Ishikawa (cell line): Measurements from ENCODE around the gene EXD2.

Experiments used
- CEBPB ChIP-seq: IDR thresholded peaks from 2 replicates; pipeline ENCODE4 v1.6.1; 2012
- CREB1 ChIP-seq: IDR thresholded peaks from 2 replicates; pipeline ENCODE4 v1.6.1; 2012; ENCODE audit warnings: low read depth
- EGR1 ChIP-seq: IDR thresholded peaks from 2 replicates; pipeline ENCODE4 v1.6.1; 2012
- EP300 ChIP-seq: IDR thresholded peaks from 2 replicates; pipeline ENCODE4 v1.6.1; 2012; ENCODE audit warnings: borderline replicate concordance
- FOXM1 ChIP-seq: IDR thresholded peaks from 2 replicates; pipeline ENCODE4 v1.6.1; 2012; ENCODE audit warnings: low read depth, borderline replicate concordance
- NFIC ChIP-seq: IDR thresholded peaks from 2 replicates; pipeline ENCODE4 v1.6.1; 2012
- RAD21 ChIP-seq: IDR thresholded peaks from 2 replicates; pipeline ENCODE4 v1.6.1; 2012; ENCODE audit warnings: low read depth
- REST ChIP-seq: IDR thresholded peaks from 2 replicates; pipeline ENCODE4 v1.6.1; 2012; ENCODE audit warnings: low read depth, mild to moderate bottlenecking
- TAF1 ChIP-seq: IDR thresholded peaks from 2 replicates; pipeline ENCODE4 v1.6.1; 2012; ENCODE audit warnings: low read depth, mild to moderate bottlenecking
- TCF12 ChIP-seq: IDR thresholded peaks from 2 replicates; pipeline ENCODE4 v1.6.1; 2012; ENCODE audit warnings: low read depth
- TEAD4 ChIP-seq: IDR thresholded peaks from 2 replicates; pipeline ENCODE4 v1.6.1; 2012
- USF1 ChIP-seq: IDR thresholded peaks from 2 replicates; pipeline ENCODE4 v1.6.1; 2012
- YY1 ChIP-seq: IDR thresholded peaks from 2 replicates; pipeline ENCODE4 v1.6.1; 2012; ENCODE audit warnings: low read depth
- ZBTB7A ChIP-seq: IDR thresholded peaks from 2 replicates; pipeline ENCODE4 v1.6.1; 2012; ENCODE audit warnings: low read depth
- TF ChIP-seq, protein P1 (sequence below): IDR thresholded peaks from 2 replicates; pipeline ENCODE4 v1.6.1; 2012

The EXD2 gene

GRCh38 chr14:69244946-69245345, 53.6 kb downstream of the EXD2 start:
- no peak for TF ChIP-seq RAD21
- no peak for TF ChIP-seq EP300
- no peak for TF ChIP-seq ZBTB7A
- no peak for TF ChIP-seq NFIC
- no peak for TF ChIP-seq TEAD4
- no peak for TF ChIP-seq CEBPB
- TF ChIP-seq USF1: no peak
- TF ChIP-seq CREB1: no peak
- TF ChIP-seq REST: no peak
- no peak for TF ChIP-seq YY1
- TF ChIP-seq EGR1: no peak
- no peak for TF ChIP-seq FOXM1
- TF ChIP-seq, protein P1, sequence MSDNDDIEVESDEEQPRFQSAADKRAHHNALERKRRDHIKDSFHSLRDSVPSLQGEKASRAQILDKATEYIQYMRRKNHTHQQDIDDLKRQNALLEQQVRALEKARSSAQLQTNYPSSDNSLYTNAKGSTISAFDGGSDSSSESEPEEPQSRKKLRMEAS: no peak
- TF ChIP-seq TCF12: no peak
- no peak for TF ChIP-seq TAF1

DNA sequence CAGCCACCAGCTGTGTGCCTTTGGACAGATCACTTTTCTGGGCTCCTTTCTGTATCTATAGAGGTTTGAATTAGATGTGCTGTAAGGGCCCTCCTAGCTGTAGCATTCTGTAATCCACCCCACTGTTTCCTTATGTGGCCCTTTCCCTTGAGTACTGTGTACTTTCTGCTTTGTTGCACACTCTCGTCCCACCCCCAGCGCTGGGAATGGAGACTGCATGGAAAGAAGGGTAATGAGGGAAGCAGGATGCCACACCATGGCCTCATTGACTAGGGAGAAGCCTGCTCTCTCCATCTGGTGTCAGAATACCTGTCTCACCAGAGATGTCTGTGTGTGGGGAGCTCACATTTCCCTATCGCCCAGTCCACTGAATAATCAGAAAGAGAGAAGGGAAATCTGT, 55.0 kb downstream of the EXD2 start:
- TF ChIP-seq TCF12: no peak
- TF ChIP-seq RAD21: no peak
- no peak for TF ChIP-seq EP300
- TF ChIP-seq, protein P1: no peak
- no peak for TF ChIP-seq TEAD4
- no peak for TF ChIP-seq REST

GRCh38 chr14:69247676-69248440, 56.6 kb downstream of the EXD2 start:
- TF ChIP-seq USF1 (no peak), TAF1 (no peak), CREB1 (no peak), FOXM1 (no peak), YY1 (no peak), ZBTB7A (no peak), TCF12 (no peak), EGR1 (no peak), RAD21 (no peak), TEAD4 (no peak), REST (no peak), NFIC (no peak), CEBPB (no peak), EP300 (no peak)
- TF ChIP-seq, protein P1: no peak

GRCh38 chr14:69249603-69250002, 58.3 kb downstream of the EXD2 start:
- TF ChIP-seq EP300: no peak
- no peak for TF ChIP-seq USF1
- TF ChIP-seq REST: no peak
- no peak for TF ChIP-seq CREB1
- no peak for TF ChIP-seq CEBPB
- no peak for TF ChIP-seq FOXM1
- TF ChIP-seq NFIC: no peak
- no peak for TF ChIP-seq RAD21
- no peak for TF ChIP-seq ZBTB7A
